ENCODE measurements around the gene PROSER2. TPM values are rescaled to one million over a fixed set of nuclear protein-coding genes. Genes with fewer than 3 reads are reported as not detected.

The PROSER2 gene
- total and polyA plus RNA-seq, 9 donors: 1.3 to 13.4 (median 3.7) TPM

- H3K9me3 ChIP-seq: no peaks in the 10 kb centered on the region
- H3K4me1 ChIP-seq (ENCODE audit: insufficient read depth): no peaks in the 10 kb centered on the region
- no peak overlapping the region for H3K27ac ChIP-seq
- H3K4me3 ChIP-seq: no peak overlapping the region
- H3K27me3 ChIP-seq: no peaks in the 10 kb centered on the region
- TF ChIP-seq POLR2A (IDR thresholded peaks at IDR 0.05): no peak
- TF ChIP-seq EP300 (IDR thresholded peaks at IDR 0.05): no peak
- TF ChIP-seq CTCF (IDR thresholded peaks at IDR 0.05): no peak
- no peak for DNase-seq
- 84 to 90% (median 90%) methylated on average over 11 of the region's 11 CpGs for WGBS, 3 donors
- no peaks in the 10 kb centered on the region for H3K36me3 ChIP-seq
- intact Hi-C loops (cut with DNase I): no loop called here
Measured at GRCh38 chr10:11828682-11829284, 5.6 kb downstream of the PROSER2 start.

GRCh38 chr10:11830836-11831519 is 7.8 kb downstream of the PROSER2 start:
- TF ChIP-seq CTCF (IDR thresholded peaks at IDR 0.05) (no peak), EP300 (IDR thresholded peaks at IDR 0.05) (no peak), POLR2A (IDR thresholded peaks at IDR 0.05) (no peak)
- Histone ChIP-seq H3K27me3 (no peaks in the 10 kb centered on the region), H3K4me3 (no peak overlapping the region), H3K36me3 (no peaks in the 10 kb centered on the region), H3K27ac (no peak overlapping the region), H3K4me1 (ENCODE audit: insufficient read depth) (no peaks in the 10 kb centered on the region), H3K9me3 (no peaks in the 10 kb centered on the region)
- intact Hi-C loops (cut with DNase I): no loop called here
- no peak for DNase-seq
- 82 to 90% (median 84%) methylated on average over 4 of the region's 4 CpGs for WGBS, 3 donors

GRCh38 chr10:11831520-11831951 is 8.4 kb downstream of the PROSER2 start:
- TF ChIP-seq CTCF (IDR thresholded peaks at IDR 0.05) (no peak), POLR2A (IDR thresholded peaks at IDR 0.05) (no peak), EP300 (IDR thresholded peaks at IDR 0.05) (no peak)
- Histone ChIP-seq H3K27ac (no peak overlapping the region), H3K4me3 (no peak overlapping the region), H3K4me1 (ENCODE audit: insufficient read depth) (no peaks in the 10 kb centered on the region), H3K9me3 (no peaks in the 10 kb centered on the region), H3K27me3 (no peaks in the 10 kb centered on the region), H3K36me3 (no peaks in the 10 kb centered on the region)
- WGBS, 3 donors: 58 to 73% (median 63%) methylated on average over 7 of the region's 7 CpGs
- intact Hi-C loops (cut with DNase I): no loop called here
- DNase-seq: no peak

GRCh38 chr10:11832042-11832441 is 8.9 kb downstream of the PROSER2 start:
- no peaks in the 10 kb centered on the region for H3K27me3 ChIP-seq
- no peak overlapping the region for H3K4me3 ChIP-seq
- H3K4me1 ChIP-seq (ENCODE audit: insufficient read depth): no peaks in the 10 kb centered on the region
- no peak overlapping the region for H3K27ac ChIP-seq
- no peaks in the 10 kb centered on the region for H3K9me3 ChIP-seq
- DNase-seq: no peak
- TF ChIP-seq CTCF (IDR thresholded peaks at IDR 0.05) (no peak), EP300 (IDR thresholded peaks at IDR 0.05) (no peak), POLR2A (IDR thresholded peaks at IDR 0.05) (no peak)
- 39 to 64% (median 51%) methylated on average over 5 of the region's 5 CpGs for WGBS, 3 donors
- intact Hi-C loops (cut with DNase I): no loop called here
- no peaks in the 10 kb centered on the region for H3K36me3 ChIP-seq

Measured in ovary (tissue), 9 donors.